Keratinocyte (primary cell): ENCODE measurements around the gene AIP. TPM values are rescaled to one million over a fixed set of nuclear protein-coding genes. Genes with fewer than 3 reads are reported as not detected.

Experiments used
- DNase-seq: peaks from one replicate; pipeline ENCODE4 v3.0.0-alpha.2; 2011; ENCODE audit warnings: low read depth, missing footprints, low spot score
- FAIRE-seq: peaks from 2 replicates; lab custom pipeline; 2011; peaks lifted over from hg19 to GRCh38; lab: Jason Lieb, UNC
- H2AFZ ChIP-seq: 2 replicates; pipeline ENCODE4 v1.6.0; 2012; ENCODE audit warnings: low read length, control low read depth, inconsistent platforms; ENCODE audit not compliant: control insufficient read depth
- H3K27ac ChIP-seq: 2 replicates; pipeline ENCODE4 v1.5.1; 2011; ENCODE audit warnings: low read length; ENCODE audit not compliant: control insufficient read depth, insufficient read depth
- H3K27me3 ChIP-seq: 3 replicates; pipeline ENCODE4 v1.6.0; 2011; ENCODE audit warnings: low read length; ENCODE audit not compliant: control insufficient read depth, insufficient read depth; ENCODE audit errors: extremely low read depth
- H3K36me3 ChIP-seq, 2 experiments: 2 replicates in 1 of 2; 3 replicates in 1 of 2; pipeline ENCODE4 v1.5.1; 2011; ENCODE audit warnings: low read length in 2 of 2, mild to moderate bottlenecking in 1 of 2; ENCODE audit not compliant: control insufficient read depth in 2 of 2, insufficient read depth in 2 of 2; ENCODE audit errors: extremely low read depth in 1 of 2
- H3K4me1 ChIP-seq: 3 replicates; pipeline ENCODE4 v1.5.1; 2011; ENCODE audit warnings: low read length; ENCODE audit not compliant: control insufficient read depth, insufficient read depth; ENCODE audit errors: extremely low read depth
- H3K4me2 ChIP-seq: 3 replicates; pipeline ENCODE4 v1.6.0; 2011; ENCODE audit warnings: low read depth, low read length; ENCODE audit not compliant: control insufficient read depth, insufficient read depth; ENCODE audit errors: extremely low read depth
- H3K4me3 ChIP-seq, 3 experiments: fragments of 200-600 bp in 1 of 3; sonication (generic) in 1 of 3; 2 replicates in 2 of 3; 3 replicates in 1 of 3; pipeline ENCODE4 v1.5.1; 2011 to 2016; ENCODE audit warnings: low read length in 3 of 3, mild to moderate bottlenecking in 3 of 3, control low read depth in 2 of 3, inconsistent platforms in 1 of 3, low read depth in 1 of 3, mixed read lengths in 1 of 3, mixed run types in 1 of 3, moderate library complexity in 1 of 3; ENCODE audit not compliant: control insufficient read depth in 2 of 3, insufficient read depth in 2 of 3; ENCODE audit errors: extremely low read depth in 1 of 3
- H3K79me2 ChIP-seq: 2 replicates; pipeline ENCODE4 v1.6.0; 2012; ENCODE audit warnings: low read length; ENCODE audit not compliant: control insufficient read depth, insufficient read depth
- H3K9ac ChIP-seq: 3 replicates; pipeline ENCODE4 v1.6.0; 2011; ENCODE audit warnings: low read length; ENCODE audit not compliant: control insufficient read depth, insufficient read depth; ENCODE audit errors: extremely low read depth
- H3K9me1 ChIP-seq: 3 replicates; pipeline ENCODE4 v1.6.0; 2011; ENCODE audit warnings: low read length; ENCODE audit not compliant: control insufficient read depth, insufficient read depth; ENCODE audit errors: extremely low read depth
- H3K9me3 ChIP-seq: 2 replicates; pipeline ENCODE4 v1.5.1; 2012; ENCODE audit warnings: low read depth, low read length; ENCODE audit not compliant: control insufficient read depth
- H4K20me1 ChIP-seq: 3 replicates; pipeline ENCODE4 v1.6.0; 2011; ENCODE audit warnings: low read length; ENCODE audit not compliant: control insufficient read depth, insufficient read depth; ENCODE audit errors: extremely low read depth
- EZH2 ChIP-seq: IDR thresholded peaks from one replicate; pipeline ENCODE4 v1.6.1; 2012; ENCODE audit warnings: inconsistent platforms, mild to moderate bottlenecking, low read length, moderate library complexity
- dilution Hi-C: fragments of 300-500 bp; cut with MboI; formaldehyde crosslinking; loops from one replicate; pipeline ENCODE4 v1.7.0; 2020; ENCODE audit warnings: low sequenced_read_pairs; ENCODE audit not compliant: extremely low pct_ligation_motif_present
- polyA plus RNA-seq, 5 experiments: library from polyadenylated mRNA; depleted of rRNA in 3 of 5; stranded (reverse) in 3 of 5; stranded (forward) in 1 of 5; unstranded in 1 of 5; fragments of >200 nt; gene quantifications; 1 replicate in 1 of 5; 2 replicates in 3 of 5; 3 replicates in 1 of 5; pipeline versions ENCODE4 v1.2.1 to v1.2.3, GENCODE V29; 2011 to 2012; ENCODE audit warnings: missing spikeins in 2 of 5, low read depth in 1 of 5, low replicate concordance in 1 of 5
- TF ChIP-seq, protein P1 (sequence below), 3 experiments: IDR thresholded peaks in 1 of 3; conservative IDR thresholded peaks in 1 of 3; optimal IDR thresholded peaks in 1 of 3; 2 replicates in 2 of 3; 3 replicates in 1 of 3; pipeline versions ENCODE3 to v1.5.1; 2011; ENCODE audit warnings: low read length in 3 of 3, mild to moderate bottlenecking in 3 of 3, moderate library complexity in 2 of 3, control low read depth in 1 of 3, inconsistent platforms in 1 of 3; ENCODE audit not compliant: insufficient read depth in 2 of 3; ENCODE audit errors: extremely low read depth in 1 of 3

AIP gene
- polyA plus RNA-seq, 1 donor (not counting 4 experiments of a cell fraction or from before 2014, with no cell fraction given): 32.5 TPM

- no peak for FAIRE-seq
Observed at GRCh38 chr11:67482275-67482826, 475 bp upstream of the AIP start.

GRCh38 chr11:67483831-67484665 is 1.2 kb downstream of the AIP start:
- H4K20me1 ChIP-seq: no peaks in the 10 kb centered on the region
- peak overlapping the region in 1 of 3 experiments; percentile 81 for H3K4me3 ChIP-seq
- H3K79me2 ChIP-seq: peaks cover 4% of the 10 kb centered on the region
- dilution Hi-C loops: no loop called here
- no peaks in the 10 kb centered on the region for H3K9me3 ChIP-seq
- no peak for FAIRE-seq
- TF ChIP-seq, protein P1, sequence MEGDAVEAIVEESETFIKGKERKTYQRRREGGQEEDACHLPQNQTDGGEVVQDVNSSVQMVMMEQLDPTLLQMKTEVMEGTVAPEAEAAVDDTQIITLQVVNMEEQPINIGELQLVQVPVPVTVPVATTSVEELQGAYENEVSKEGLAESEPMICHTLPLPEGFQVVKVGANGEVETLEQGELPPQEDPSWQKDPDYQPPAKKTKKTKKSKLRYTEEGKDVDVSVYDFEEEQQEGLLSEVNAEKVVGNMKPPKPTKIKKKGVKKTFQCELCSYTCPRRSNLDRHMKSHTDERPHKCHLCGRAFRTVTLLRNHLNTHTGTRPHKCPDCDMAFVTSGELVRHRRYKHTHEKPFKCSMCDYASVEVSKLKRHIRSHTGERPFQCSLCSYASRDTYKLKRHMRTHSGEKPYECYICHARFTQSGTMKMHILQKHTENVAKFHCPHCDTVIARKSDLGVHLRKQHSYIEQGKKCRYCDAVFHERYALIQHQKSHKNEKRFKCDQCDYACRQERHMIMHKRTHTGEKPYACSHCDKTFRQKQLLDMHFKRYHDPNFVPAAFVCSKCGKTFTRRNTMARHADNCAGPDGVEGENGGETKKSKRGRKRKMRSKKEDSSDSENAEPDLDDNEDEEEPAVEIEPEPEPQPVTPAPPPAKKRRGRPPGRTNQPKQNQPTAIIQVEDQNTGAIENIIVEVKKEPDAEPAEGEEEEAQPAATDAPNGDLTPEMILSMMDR (optimal IDR thresholded peaks at IDR 0.05 in 1 of 3, IDR thresholded peaks at IDR 0.05 in 1 of 3, conservative IDR thresholded peaks at IDR 0.05 in 1 of 3; ENCODE audit: extremely low read depth in 1 of 3, insufficient read depth in 2 of 3, low read length in 3 of 3): no peak
- no peak for TF ChIP-seq EZH2
- no peak overlapping the region for H2AFZ ChIP-seq
- H3K27me3 ChIP-seq: no peaks in the 10 kb centered on the region
- no peak overlapping the region for H3K27ac ChIP-seq
- no peak for DNase-seq
- no peak overlapping the region for H3K9ac ChIP-seq
- H3K9me1 ChIP-seq: no peaks in the 10 kb centered on the region
- peaks cover 13% of the 10 kb centered on the region for H3K4me1 ChIP-seq
- H3K4me2 ChIP-seq: peak overlapping the region; percentile 80
- peaks cover 4 to 8% of the 10 kb centered on the region in 2 experiments for H3K36me3 ChIP-seq

More at GRCh38 chr11:67482275-67482826, 475 bp upstream of the AIP start:
- H3K27me3 ChIP-seq: no peaks in the 10 kb centered on the region
- peaks cover 13% of the 10 kb centered on the region for H3K4me1 ChIP-seq
- peak overlapping the region; percentile 70 for H3K9ac ChIP-seq
- H3K4me3 ChIP-seq: peak overlapping the region; percentile 47 to 81 (median 77)
- no peaks in the 10 kb centered on the region for H4K20me1 ChIP-seq
- no peak for DNase-seq
- H3K4me2 ChIP-seq: peak overlapping the region; percentile 80
- H3K36me3 ChIP-seq: peaks cover 2 to 6% of the 10 kb centered on the region in 2 experiments
- H3K9me1 ChIP-seq: no peaks in the 10 kb centered on the region
- dilution Hi-C loops: no loop called here
- no peak for TF ChIP-seq EZH2
- TF ChIP-seq, protein P1 (optimal IDR thresholded peaks at IDR 0.05 in 1 of 3, IDR thresholded peaks at IDR 0.05 in 1 of 3, conservative IDR thresholded peaks at IDR 0.05 in 1 of 3; ENCODE audit: extremely low read depth in 1 of 3, insufficient read depth in 2 of 3, low read length in 3 of 3): no peak
- peak overlapping the region; percentile 70 for H3K27ac ChIP-seq
- H2AFZ ChIP-seq: peak overlapping the region; percentile 90
- no peaks in the 10 kb centered on the region for H3K9me3 ChIP-seq
- peaks cover 4% of the 10 kb centered on the region for H3K79me2 ChIP-seq
